AG09319 (cell line): Measurements from ENCODE around the gene NOS2.

ENCODE experiments used
- DNase-seq: peaks from one replicate; pipeline ENCODE4 v3.0.0-alpha.2; 2010; ENCODE audit warnings: low read depth; ENCODE audit errors: extremely low read depth
- CTCF ChIP-seq: IDR thresholded peaks from 2 replicates; pipeline ENCODE4 v1.5.1; 2011; ENCODE audit warnings: low read depth, mild to moderate bottlenecking, inconsistent platforms, low read length, moderate library complexity

Gene NOS2

GRCh38 chr17:27802962-27803680 lies 2.8 kb upstream of the NOS2 start:
- no peak for DNase-seq
- TF ChIP-seq CTCF: no peak

- no peak for TF ChIP-seq CTCF
- no peak for DNase-seq
Observed at GRCh38 chr17:27802033-27802432, 1.7 kb upstream of the NOS2 start.

GRCh38 chr17:27798376-27798775 lies 2.0 kb downstream of the NOS2 start:
- TF ChIP-seq CTCF: no peak
- DNase-seq: no peak

GRCh38 chr17:27797390-27798091 lies 2.8 kb downstream of the NOS2 start:
- DNase-seq: no peak
- TF ChIP-seq CTCF: no peak

- TF ChIP-seq CTCF: no peak
- DNase-seq: no peak
Observed at GRCh38 chr17:27793906-27794569, 6.3 kb downstream of the NOS2 start.

GRCh38 chr17:27793168-27793905 lies 7.0 kb downstream of the NOS2 start:
- DNase-seq: no peak

More at GRCh38 chr17:27793168-27793905, 7.0 kb downstream of the NOS2 start:
- no peak for TF ChIP-seq CTCF
